ENCODE results near the gene OGFOD2. TPM values are rescaled to one million over a fixed set of nuclear protein-coding genes. Genes with fewer than 3 reads are reported as not detected.

Gene OGFOD2
- total RNA-seq, 3 donors from 2014 or later (not counting 1 experiment from before 2014, with no cell fraction given) = 16.6 to 23.7 (median 20.7) TPM

DNA sequence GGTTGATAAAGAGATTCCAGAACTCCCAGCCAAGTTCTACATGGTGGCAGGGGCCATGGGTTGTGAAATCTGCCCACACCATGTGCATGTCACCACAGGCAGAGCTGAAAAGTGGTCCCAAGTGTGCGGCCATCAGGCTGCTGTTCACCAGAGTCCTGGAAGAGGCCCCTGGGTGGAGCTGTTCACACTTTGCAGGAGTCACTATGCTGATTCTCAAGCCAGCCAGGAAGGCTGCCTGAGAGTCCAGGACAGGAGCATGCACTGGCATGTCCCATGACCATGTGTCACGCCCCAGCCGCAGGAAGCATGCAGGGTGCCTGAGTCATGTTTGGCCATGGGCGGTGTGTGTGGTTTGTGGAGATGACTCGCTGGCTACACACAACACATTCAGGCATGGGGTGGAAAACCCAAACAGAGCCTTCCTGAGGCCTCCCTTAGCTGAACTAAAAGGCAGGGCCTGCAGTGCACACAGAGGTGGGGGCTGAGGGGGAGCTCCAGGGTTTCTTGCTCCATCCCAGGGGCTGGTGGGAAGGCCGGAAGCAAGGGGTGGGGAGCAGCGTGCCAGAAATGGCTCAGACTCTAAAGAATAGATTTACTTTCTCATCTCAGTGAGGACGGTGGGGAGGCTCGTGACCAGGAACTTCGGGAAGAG is 28.2 kb upstream of the OGFOD2 start:
- Histone ChIP-seq H3K36me3 (ENCODE audit: control insufficient read depth, insufficient read depth, low read length) (no peaks in the 10 kb centered on the region), H3K4me1 (ENCODE audit: control insufficient read depth, insufficient read depth, low read length) (peaks cover 60% of the 10 kb centered on the region), H3K27ac (ENCODE audit: low read length) (peak overlapping the region; percentile 23), H3K27me3 (ENCODE audit: control insufficient read depth, insufficient read depth, low read length) (no peaks in the 10 kb centered on the region), H3K4me3 (ENCODE audit: low read length) (no peak overlapping the region), H3K9me3 (ENCODE audit: control insufficient read depth, insufficient read depth, low read length) (no peaks in the 10 kb centered on the region)
- ATAC-seq (peak; percentile 73 to 83 (median 83)), DNase-seq (peak; percentile 71 to 84)
- Mint-ChIP-seq H3K27me3 (ENCODE audit: low read depth in 2 of 2) (no peaks in the 10 kb centered on the region), H3K4me1 (peaks cover 42 to 65% of the 10 kb centered on the region in 2 donors), H3K9me3 (peaks cover 0 to 2% of the 10 kb centered on the region in 2 donors), H3K27ac (peak overlapping the region; percentile 89 to 94), H3K4me3 (peak overlapping the region; percentile 89), H3K36me3 (no peaks in the 10 kb centered on the region)
- TF ChIP-seq CTCF (IDR thresholded peaks at IDR 0.05) = no peak
- intact Hi-C loops (cut with micrococcal nuclease) = loop anchor here (1.0 to 2.0 kb wide), 2 partner anchors 49 to 80 kb away; no protein-coding TSS in a partner anchor
- 28% methylated on average over 9 of the region's 10 CpGs for WGBS (ENCODE audit: insufficient coverage)

DNA sequence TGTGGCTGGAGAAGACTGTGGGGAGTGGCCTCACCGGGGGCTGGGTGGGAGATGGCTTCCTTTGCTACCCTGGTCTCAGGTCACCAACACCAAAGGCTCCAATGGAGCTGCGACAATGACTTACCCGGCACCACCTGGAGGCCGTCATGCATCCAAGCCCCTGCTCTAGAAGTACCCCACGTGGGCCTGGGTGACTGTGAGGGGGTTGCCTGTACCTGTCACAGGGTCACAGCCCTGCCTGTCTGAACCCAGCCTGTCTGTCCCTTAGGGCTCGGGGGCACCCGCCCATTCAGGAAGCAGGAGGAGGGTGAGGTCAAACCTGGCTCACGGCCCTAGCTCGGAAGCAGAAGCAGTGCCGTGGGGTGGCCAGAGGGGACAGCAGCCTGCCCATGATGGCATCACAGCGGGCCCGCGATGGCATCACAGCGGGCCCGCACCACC is 27.7 kb upstream of the OGFOD2 start:
- H3K36me3 Mint-ChIP-seq = no peaks in the 10 kb centered on the region
- H3K27ac Mint-ChIP-seq = peak overlapping the region; percentile 89 to 94
- Histone ChIP-seq H3K27me3 (ENCODE audit: control insufficient read depth, insufficient read depth, low read length) (no peaks in the 10 kb centered on the region), H3K4me1 (ENCODE audit: control insufficient read depth, insufficient read depth, low read length) (peaks cover 59% of the 10 kb centered on the region), H3K9me3 (ENCODE audit: control insufficient read depth, insufficient read depth, low read length) (no peaks in the 10 kb centered on the region), H3K4me3 (ENCODE audit: low read length) (no peak overlapping the region), H3K27ac (ENCODE audit: low read length) (no peak overlapping the region), H3K36me3 (ENCODE audit: control insufficient read depth, insufficient read depth, low read length) (no peaks in the 10 kb centered on the region)
- H3K27me3 Mint-ChIP-seq (ENCODE audit: low read depth in 2 of 2) = no peaks in the 10 kb centered on the region
- intact Hi-C loops (cut with micrococcal nuclease) = loop anchor here (1.0 to 2.0 kb wide), 2 partner anchors 49 to 81 kb away; no protein-coding TSS in a partner anchor
- 72% methylated on average over 15 of the region's 15 CpGs for WGBS (ENCODE audit: insufficient coverage)
- H3K9me3 Mint-ChIP-seq = peaks cover 0 to 2% of the 10 kb centered on the region in 2 donors
- DNase-seq = peak in 1 of 2 donors; percentile 28
- no peak for TF ChIP-seq CTCF (IDR thresholded peaks at IDR 0.05)
- H3K4me3 Mint-ChIP-seq = peak overlapping the region; percentile 89
- peak in 1 of 3 donors; percentile 6 for ATAC-seq
- H3K4me1 Mint-ChIP-seq = peaks cover 46 to 60% of the 10 kb centered on the region in 2 donors

- no peaks in the 10 kb centered on the region for H3K27me3 Mint-ChIP-seq (ENCODE audit: low read depth in 2 of 2)
- DNase-seq (no peak), ATAC-seq (no peak)
- H3K9me3 Mint-ChIP-seq = no peaks in the 10 kb centered on the region
- WGBS (ENCODE audit: insufficient coverage) = 97% methylated on average over 13 of the region's 14 CpGs
- Histone ChIP-seq H3K36me3 (ENCODE audit: control insufficient read depth, insufficient read depth, low read length) (no peaks in the 10 kb centered on the region), H3K4me3 (ENCODE audit: low read length) (no peak overlapping the region), H3K9me3 (ENCODE audit: control insufficient read depth, insufficient read depth, low read length) (no peaks in the 10 kb centered on the region), H3K4me1 (ENCODE audit: control insufficient read depth, insufficient read depth, low read length) (peaks cover 46% of the 10 kb centered on the region), H3K27ac (ENCODE audit: low read length) (no peak overlapping the region), H3K27me3 (ENCODE audit: control insufficient read depth, insufficient read depth, low read length) (no peaks in the 10 kb centered on the region)
- no peak for TF ChIP-seq CTCF (IDR thresholded peaks at IDR 0.05)
- no peaks in the 10 kb centered on the region for H3K36me3 Mint-ChIP-seq
- H3K4me1 Mint-ChIP-seq = peaks cover 37 to 47% of the 10 kb centered on the region in 2 donors
- H3K27ac Mint-ChIP-seq = peak overlapping the region in 1 of 2 donors; percentile 94
- H3K4me3 Mint-ChIP-seq = no peak overlapping the region
- intact Hi-C loops (cut with micrococcal nuclease) = no loop called here
Observed at GRCh38 chr12:122948605-122949004, 26.4 kb upstream of the OGFOD2 start.

Measured in natural killer cell (primary cell).